HG02973 (cell line): ENCODE results near the gene TPPP.
"Not testable (repeated sequence)": the region's sequence is repeated elsewhere in the genome, so short reads cannot be mapped to it uniquely, and the experiment has no call there.

Experiments used
- ATAC-seq: cut with Tn5 transposase; IDR thresholded peaks from one replicate; pipeline ENCODE4 v1.9.1; 2021; ENCODE audit warnings: moderate library complexity; ENCODE audit not compliant: unreplicated experiment

The TPPP gene

DNA sequence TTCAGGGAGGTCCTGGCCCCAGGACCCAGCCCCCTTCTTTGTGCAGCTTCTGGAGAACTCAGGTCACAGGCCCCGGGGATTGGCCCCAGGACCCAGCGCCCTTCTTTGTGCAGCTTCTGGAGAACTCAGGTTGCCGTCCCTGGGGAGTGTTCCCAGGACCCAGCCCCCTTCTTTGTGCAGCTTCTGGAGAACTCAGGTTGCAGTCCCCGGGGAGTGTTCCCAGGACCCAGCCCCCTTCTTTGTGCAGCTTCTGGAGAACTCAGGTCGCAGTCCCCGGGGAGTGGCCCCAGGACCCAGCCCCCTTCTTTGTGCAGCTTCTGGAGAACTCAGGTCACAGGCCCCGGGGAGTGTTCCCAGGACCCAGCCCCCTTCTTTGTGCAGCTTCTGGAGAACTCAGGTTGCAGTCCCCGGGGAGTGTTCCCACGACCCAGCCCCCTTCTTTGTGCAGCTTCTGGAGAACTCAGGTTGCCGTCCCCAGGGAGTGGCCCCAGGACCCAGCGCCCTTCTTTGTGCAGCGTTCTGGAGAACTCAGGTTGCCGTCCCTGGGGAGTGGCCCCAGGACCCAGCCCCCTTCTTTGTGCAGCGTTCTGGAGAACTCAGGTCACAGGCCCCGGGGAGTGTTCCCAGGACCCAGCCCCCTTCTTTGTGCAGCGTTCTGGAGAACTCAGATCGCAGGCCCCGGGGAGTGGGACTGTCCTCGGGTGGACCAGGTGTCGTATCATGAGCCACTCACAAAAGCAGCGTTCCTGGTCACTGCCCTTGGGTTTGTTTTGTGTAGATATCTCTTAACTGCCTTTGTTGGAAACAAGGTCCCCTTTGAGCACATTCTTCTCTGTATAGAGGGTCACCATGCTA, 64.6 kb downstream of the TPPP start:
- not testable (repeated sequence) for ATAC-seq

DNA sequence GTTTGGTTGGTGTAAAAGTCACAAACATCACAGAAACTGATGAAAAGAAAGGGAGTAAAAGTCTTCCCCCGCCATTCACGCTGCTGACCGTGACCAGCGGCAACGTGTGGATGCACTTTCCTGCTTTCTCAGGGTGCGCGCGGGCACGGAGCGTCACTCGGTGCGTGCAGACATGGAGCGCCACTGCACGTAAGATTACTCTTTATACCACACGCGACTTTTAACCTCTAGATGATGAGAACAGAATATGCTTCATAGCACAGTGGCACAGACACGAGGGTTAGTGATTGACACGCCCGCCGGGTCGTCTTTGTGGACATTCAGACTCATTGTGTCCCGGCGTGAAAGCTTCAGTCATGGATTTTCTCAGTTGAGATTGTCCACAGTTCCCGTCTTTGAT, 65.3 kb downstream of the TPPP start:
- no peak for ATAC-seq

DNA sequence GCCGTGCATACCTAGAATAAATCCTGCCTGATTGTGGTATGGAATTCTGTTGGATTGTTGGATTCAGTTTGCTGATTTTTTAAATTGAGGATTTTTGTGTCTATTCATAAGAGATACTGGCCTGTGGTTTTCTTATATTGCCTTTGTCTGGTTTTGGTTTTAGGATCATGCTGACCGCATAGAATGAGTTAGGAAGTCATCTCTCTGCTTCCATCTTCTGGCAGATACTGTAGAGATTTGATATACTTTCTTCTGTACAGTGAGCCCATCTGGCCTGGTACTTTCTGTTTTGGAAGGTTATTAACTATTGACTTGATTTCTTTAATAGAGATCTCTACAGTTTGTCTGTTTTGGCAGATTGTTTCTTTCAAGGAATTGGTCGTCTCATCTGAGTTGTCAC, 66.3 kb downstream of the TPPP start:
- no peak for ATAC-seq

DNA sequence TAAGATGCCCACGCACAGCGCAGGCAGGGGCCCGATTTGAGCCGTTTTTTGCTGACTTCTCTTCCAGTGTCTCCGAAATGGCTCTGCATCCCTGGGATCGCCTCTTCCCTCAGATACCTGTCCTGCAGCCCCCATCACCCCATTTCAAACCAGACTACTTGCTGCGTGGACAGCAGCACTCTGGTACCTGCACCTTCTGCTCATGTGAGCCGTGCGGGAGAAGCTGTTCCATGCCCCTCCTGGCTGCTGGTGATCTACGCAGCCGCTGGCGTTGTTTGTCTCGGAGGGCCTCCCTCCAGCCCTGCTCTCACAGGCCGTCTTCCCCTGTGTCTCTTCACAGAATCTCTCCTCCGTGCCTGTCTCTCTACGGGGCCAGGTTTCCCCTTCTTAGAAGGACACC, 67.6 kb downstream of the TPPP start:
- no peak for ATAC-seq

DNA sequence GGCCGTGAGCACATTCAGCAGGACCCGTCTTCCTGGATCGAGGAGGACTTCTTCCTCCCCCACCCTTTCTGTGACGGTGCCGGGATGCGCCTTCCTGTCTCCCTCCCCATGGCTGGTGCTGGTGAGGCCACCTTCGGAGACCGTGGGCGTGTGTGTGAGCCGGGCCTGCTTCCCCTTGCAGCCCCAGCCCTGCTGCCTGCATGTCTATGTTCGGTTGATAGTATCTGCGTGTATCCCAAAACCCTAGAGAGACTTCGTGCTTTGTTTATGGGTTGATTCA, 68.3 kb downstream of the TPPP start:
- no peak for ATAC-seq

DNA sequence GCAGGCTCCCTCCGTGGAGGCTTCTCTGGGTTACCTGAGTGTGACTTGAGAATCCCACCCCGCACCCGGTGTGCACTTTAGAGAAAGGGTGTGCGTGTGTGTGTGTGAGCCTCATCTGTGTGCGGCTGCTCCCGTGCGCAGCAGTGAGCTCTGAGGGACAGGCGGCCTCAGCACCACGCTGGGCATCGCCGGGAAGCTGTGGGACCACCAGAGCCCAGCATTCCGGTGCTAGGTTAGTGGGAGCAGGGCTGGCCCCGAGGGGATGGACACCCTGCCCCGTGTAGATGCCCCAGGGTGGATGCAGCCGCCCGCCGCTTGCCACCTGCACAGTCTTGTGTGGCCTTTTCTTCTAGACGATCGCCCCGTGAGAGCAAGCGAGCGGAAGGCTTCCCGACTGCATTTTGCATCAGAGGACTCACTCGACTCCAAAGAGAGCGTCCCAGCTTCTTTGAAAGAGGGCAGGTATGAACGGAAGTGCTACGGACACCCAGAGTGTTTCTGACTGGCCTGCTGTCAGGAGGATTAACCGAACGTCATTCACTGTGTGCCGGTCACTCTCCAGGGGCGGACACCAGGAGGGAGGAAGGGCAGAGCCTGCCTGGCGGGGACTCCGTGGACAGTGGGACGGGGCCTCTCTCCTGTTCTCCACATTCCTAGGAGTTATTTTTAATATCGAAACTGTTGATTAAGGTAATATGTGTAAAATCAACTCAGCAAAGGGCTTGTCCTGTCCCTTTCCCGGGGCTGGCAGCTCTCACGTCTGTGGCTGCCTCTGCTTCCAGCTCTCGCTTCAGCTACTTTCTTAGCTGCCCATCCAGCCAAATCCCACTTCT, 68.8 kb downstream of the TPPP start:
- no peak for ATAC-seq

DNA sequence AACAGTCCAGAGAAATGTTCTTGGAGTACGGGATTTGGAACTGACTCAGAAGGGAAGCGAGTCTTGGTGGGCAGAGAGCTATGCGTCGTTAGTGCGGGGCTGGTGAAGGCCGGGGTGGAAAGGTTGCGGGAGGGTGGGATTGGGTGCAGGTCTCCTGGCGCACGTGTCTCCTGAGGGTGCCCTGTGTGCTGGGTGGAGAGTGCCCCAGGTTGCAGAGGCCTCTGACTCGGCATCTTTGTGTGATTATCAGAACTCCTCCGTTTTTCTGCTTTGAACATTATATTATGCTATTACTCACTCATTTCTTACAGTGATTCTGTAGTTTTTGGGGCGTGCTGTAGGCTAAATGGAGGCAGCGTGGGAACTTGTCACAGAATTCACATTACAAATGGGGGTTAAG, 69.6 kb downstream of the TPPP start:
- no peak for ATAC-seq

DNA sequence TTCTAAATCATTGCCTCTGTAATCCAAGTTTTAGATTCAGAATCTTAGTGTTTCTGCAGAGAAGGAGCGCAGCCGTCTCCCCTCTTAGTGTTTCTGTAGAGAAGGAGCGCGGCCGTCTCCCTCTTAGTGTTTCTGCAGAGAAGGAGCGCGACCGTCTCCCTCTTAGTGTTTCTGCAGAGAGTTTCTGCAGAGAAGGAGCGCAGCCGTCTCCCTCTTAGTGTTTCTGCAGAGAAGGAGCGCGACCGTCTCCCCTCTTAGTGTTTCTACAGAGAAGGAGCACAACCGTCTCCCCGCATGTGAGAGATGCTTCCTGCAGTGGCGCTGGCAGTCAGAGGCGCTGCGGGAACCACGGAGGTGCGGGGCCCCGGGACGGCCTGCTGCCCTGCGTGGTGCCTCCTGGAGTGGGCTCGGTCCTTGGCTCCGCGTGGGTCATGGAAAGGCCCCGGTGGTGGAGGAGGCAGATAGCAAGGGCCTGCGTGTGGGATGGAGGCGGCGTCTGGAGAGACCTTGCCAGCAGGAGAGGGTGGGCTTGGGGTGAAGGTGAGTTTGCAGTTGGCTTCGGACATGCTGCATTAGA, 70.1 kb downstream of the TPPP start:
- no peak for ATAC-seq

DNA sequence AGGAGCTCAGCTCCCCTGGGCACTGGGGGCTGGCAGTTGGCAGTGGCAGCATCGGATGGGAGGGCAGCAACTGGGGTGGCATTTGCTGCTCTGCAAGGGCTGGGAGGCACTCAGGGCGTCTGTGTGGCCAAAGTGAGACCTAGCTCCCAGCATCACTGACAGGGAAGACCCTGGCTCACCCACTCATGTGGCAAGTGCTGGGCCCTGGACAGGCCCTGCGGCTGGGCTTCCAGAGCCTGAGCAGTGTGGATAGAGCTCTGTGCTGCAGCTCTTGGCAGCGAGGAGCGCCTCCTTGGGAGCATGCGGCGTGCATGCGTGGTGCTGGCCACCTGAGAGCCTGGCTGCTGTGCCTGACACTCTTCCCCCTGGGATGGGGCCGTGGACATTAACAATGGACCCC, 70.8 kb downstream of the TPPP start:
- ATAC-seq: no peak

DNA sequence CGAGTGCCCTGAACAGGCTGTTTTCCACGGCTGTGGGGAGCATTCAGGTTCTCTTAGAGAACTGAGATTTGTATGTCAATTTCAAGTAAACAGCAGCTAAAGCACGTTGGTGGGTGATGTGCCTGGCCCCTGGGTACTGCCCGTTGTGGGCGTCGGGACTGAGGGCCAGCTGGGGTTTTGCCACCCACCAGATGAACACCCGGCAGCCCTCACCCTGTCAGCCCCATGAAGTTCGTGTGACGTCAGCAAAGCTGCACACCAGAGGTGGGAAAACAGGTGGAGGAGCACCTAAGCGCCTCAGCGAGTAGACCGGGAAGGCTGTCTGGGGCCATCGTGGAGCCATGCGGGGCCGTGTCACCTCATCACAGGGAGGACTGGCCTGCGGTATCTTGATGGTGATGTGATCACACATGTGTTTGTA, 71.8 kb downstream of the TPPP start:
- no peak for ATAC-seq

DNA sequence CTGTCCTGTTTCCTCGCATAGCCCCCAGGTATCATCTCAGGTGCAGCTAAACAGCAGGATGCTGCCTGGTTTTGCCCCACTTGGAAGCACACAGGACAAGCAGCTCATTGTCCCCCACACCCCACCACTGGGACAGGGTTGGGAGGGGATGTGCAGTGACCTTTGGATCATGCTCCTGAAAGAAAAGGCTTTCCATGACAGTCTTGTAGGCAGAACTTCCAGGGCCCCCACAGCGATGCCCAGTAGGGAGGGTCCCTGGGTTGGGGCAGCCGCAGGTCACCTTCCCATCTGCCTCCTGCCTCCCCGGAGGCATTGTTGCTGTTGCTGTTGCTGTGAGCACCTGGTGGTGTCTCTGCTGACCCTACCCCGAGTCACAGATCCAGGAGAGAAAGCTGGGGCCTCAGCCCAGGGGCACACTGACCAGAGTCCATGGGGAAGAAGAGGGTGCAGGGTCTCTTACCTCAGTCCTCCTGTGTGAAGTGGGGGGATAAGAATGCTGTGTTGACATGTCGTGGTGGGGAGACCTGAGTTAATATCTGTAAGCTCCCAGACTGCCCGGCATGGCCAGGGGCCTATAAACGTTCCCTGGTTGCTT, 72.5 kb downstream of the TPPP start:
- ATAC-seq: no peak

DNA sequence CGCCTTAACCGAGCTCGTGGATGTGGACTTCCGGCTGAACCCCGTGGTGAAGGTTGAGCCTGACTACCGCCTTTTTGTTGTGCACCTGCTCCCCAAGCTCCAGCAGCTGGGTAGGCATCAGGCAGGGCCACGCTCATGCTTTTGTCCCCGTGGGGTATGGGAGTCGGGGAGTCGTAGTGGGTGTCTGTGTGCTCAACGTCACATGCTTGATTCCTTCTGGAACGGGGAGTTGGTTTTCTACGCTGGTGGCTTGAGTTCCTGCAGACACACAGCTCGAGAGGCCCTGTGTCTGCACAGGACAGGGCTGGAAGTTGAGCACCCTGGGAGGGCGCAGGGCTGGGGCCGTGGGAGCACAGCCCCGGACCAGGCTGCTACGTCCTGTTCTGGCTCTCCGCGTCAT, 73.0 kb downstream of the TPPP start:
- ATAC-seq: no peak

DNA sequence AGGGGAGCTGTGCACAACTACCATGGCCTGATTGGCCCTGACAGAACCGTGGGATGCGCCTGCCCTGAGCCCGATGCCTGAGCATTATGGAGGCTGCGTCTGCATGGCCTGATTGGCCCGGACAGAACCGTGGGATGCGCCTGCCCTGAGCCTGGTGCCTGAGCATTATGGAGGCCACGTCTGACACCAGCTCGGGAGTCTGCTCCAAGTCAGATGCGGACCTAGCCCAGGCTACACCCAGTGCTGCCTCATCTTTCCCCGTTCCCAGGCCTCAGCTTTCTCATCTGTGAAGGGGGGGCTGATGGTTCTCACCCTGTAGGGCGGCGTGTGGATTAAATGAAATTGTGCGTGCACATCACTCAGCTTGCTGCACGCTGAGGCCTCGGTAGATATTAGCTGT, 73.7 kb downstream of the TPPP start:
- no peak for ATAC-seq

DNA sequence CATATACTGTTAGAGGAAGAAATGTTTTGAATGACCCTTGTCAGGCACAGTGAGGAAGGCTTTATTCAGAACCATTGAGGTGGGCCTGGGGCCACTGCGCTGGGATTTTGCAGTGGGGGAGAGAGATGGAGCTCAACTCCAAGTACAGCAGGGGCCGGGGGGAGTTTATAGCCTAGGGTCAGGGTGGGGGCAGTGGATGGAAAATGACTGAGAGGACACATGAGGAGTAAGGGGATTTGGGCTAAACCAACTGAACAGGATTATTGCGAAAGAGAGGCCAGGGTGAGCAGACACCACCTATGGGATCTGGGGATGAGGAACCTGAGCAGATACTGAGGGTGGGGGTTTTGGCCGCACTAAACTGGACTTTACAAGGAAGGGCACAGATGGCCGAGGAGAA, 74.7 kb downstream of the TPPP start:
- ATAC-seq: no peak

DNA sequence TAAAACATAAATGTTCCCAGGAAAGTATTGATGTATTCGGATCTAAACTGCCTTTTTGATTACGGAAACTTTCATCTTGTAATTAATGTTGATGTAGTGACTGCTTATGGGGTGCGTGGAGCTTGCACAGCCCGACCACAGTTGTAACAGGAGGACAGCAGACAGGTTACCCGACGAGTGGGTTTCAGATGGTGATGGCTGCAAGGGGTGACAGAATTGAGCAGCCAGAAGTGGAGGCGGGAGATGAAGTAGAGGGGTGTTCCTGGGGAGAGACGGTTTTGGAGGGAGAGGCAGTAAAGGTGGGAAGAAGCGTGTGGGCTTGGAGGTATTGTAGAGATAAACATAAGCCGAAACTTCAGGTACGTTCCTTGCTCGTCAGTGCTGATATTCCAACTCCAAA, 75.3 kb downstream of the TPPP start:
- no peak for ATAC-seq

DNA sequence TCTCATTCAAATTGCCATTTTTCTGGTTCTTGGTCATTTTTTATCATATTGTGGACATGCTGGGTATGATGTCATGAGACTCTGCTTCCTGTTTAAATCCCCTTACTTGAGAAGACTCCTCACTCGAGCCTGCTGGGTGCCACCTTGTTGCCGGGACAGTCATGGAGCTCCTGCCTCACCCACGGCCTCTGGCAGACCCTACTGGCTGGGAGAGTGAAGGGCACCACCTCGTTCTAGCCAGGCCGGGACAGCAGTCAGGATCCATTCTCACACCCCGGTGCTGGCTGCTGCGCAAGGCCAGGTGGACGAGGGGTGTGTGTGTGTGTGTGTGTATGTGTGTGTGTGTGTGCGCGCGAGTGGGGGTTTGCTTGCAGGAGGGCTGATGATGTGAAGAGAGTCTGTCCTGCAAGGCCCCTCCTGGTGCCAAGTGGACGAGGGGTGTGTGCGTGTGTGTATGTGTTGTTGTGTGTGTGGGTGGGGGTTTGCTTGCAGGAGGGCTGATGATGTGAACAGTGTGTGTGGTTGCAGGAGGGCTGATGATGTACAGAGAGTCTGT, 76.6 kb downstream of the TPPP start:
- ATAC-seq: no peak

DNA sequence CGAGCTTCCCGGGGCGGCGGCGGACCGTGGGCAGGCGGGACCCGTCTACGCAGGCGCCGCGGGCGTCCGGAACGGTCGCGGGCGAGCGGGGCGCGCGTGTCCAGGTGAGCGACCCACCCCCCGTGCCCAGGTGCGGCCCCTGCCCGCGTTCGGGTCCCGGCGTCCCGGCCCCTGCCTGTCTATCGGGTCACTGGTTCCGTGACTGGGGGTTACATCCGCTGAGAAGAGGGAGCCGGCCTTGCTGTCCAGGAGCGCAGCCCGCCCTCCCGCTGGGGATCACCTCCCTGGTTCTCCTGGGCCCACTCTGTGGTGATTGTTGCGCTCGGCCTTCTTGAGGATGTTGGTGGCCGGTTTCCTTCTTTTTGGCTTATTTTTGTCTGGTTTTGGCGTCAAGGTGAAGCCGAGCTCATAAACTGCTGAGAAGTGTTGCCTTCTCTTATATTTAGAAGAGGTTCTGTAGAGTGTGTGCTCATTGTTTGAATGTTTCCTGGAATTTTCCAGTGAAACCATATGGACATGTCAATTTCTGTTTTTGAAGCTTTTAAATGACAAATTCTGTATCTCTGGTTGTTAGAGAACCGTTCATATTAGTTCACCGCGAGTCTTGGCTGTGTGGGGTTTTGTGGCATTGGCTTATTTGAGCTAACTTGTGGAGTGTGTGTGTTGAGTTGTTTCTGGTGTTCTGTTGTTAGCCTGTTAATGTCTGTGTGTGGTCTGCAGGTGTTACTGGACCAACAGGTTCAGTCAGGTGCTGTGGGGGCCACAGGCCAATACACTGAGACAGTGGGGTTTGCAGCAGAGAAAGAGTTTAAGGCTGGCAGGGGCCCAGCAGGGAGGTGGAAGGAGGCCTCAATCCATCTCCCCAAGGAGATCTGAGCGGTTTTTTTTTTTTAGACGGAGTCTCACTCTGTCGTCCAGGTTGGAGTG, 80.4 kb downstream of the TPPP start:
- peak; percentile 34 for ATAC-seq

DNA sequence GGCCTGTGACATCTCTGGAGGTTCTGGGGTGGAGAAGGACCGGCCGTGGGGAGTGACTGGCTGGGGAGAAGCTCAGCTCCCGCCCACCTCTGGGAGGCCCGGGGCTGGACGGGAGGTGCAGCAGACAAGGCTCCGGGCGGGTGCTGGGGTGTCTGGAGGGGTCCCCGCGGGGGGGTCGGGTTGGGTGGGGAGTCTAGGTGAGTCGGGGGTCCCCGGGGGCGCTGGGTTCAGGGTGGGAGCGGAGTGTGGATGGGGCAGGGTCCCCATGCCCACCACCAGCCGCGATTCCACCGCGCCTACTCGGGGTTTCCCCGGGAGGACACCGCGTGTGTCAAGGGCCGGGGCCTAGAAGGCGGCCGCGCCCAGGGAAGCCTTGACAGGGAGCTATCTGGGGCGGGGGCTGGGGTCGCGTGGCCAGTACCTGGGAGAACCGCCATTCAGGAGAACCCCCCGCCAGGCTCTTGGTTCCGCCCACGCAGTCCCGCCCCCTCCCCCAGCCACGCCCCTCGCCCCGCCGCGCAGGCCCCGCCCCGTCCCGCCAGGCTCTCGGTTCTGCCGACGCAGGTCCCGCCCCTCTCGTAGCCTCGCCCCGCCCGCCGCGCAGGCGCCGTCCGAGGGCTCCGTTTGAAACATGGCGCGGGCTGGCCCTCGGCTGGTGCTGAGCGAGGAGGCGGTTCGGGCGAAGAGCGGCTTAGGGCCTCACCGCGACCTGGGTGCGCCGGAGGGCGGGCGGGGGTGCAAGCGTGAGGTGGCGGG, 81.2 kb downstream of the TPPP start, which contains the start of gene CEP72:
Gene CEP72, plus strand, starts transcription at position 610 of the 756 bp plus-strand sequence. Its CDS starts 22 bp downstream, at position 632.
- ATAC-seq: peak; percentile 73
